MV-4-11 (cell line): ENCODE data around the gene DNAJC15.
"Not testable (repeated sequence)": the region's sequence is repeated elsewhere in the genome, so short reads cannot be mapped to it uniquely, and the experiment has no call there.

ENCODE experiments used
- DNase-seq: peaks from one replicate; lab custom pipeline; 2025; lab: John Stamatoyannopoulos, UW

DNAJC15 gene

GRCh38 chr13:43044720-43045301 is 21.4 kb downstream of the DNAJC15 start:
- no peak for DNase-seq

- peak; percentile 84 for DNase-seq
Observed at GRCh38 chr13:43045302-43045773, 22.0 kb downstream of the DNAJC15 start.

- DNase-seq: no peak
Observed at GRCh38 chr13:43046259-43046658, 22.9 kb downstream of the DNAJC15 start.

- DNase-seq: peak; percentile 5
Observed at GRCh38 chr13:43054803-43055802, 31.7 kb downstream of the DNAJC15 start.

GRCh38 chr13:43057653-43058317 is 34.4 kb downstream of the DNAJC15 start:
- no peak for DNase-seq

- DNase-seq: no peak
Observed at GRCh38 chr13:43058318-43058674, 34.9 kb downstream of the DNAJC15 start.

GRCh38 chr13:43058831-43059230 is 35.4 kb downstream of the DNAJC15 start:
- no peak for DNase-seq

- not testable (repeated sequence) for DNase-seq
Observed at GRCh38 chr13:43059779-43060178, 36.4 kb downstream of the DNAJC15 start.

GRCh38 chr13:43060806-43061205 is 37.4 kb downstream of the DNAJC15 start:
- not testable (repeated sequence) for DNase-seq

- DNase-seq: no peak
Observed at GRCh38 chr13:43061496-43062280, 38.3 kb downstream of the DNAJC15 start.

GRCh38 chr13:43071824-43072223 is 48.4 kb downstream of the DNAJC15 start:
- no peak for DNase-seq

- DNase-seq: peak; percentile 4
Observed at GRCh38 chr13:43072394-43072793, 49.0 kb downstream of the DNAJC15 start.

- DNase-seq: no peak
Observed at GRCh38 chr13:43074824-43075510, 51.6 kb downstream of the DNAJC15 start.

- DNase-seq: not testable (repeated sequence)
Observed at GRCh38 chr13:43075511-43075902, 52.1 kb downstream of the DNAJC15 start.

GRCh38 chr13:43077046-43077445 is 53.7 kb downstream of the DNAJC15 start:
- no peak for DNase-seq

- DNase-seq: no peak
Observed at GRCh38 chr13:43077461-43077860, 54.1 kb downstream of the DNAJC15 start.

- DNase-seq: no peak
Observed at GRCh38 chr13:43077906-43078305, 54.5 kb downstream of the DNAJC15 start.

GRCh38 chr13:43078399-43078798 is 55.0 kb downstream of the DNAJC15 start:
- no peak for DNase-seq

GRCh38 chr13:43079392-43079931 is 56.1 kb downstream of the DNAJC15 start:
- DNase-seq: no peak

- no peak for DNase-seq
Observed at GRCh38 chr13:43080199-43080598, 56.8 kb downstream of the DNAJC15 start.

- DNase-seq: no peak
Observed at GRCh38 chr13:43081866-43082265, 58.5 kb downstream of the DNAJC15 start.
